GM13976 (cell line): ENCODE measurements around the gene PBX4.
A peak's percentile ranks its signal among the peaks of the same experiment; 100 is the strongest.

Source experiments
- DNase-seq: peaks from one replicate; pipeline ENCODE4 v3.0.0; 2012; ENCODE audit warnings: low spot score
- CTCF ChIP-seq: IDR thresholded peaks from 2 replicates; pipeline ENCODE4 v1.5.1; 2012; ENCODE audit warnings: borderline replicate concordance, mild to moderate bottlenecking; ENCODE audit not compliant: insufficient read depth; ENCODE audit errors: extremely low read depth, missing control alignments, control extremely low read depth
- in situ Hi-C: fragments of 300-500 bp; cut with MboI; formaldehyde crosslinking; loops from one replicate; pipeline ENCODE4 v1.12.0; 2022; ENCODE audit warnings: low sequenced_read_pairs, mixed read lengths, inconsistent platforms; ENCODE audit not compliant: unreplicated experiment

The PBX4 gene

GRCh38 chr19:19543101-19543500, 75.4 kb downstream of the PBX4 start:
- in situ Hi-C loops = loop anchor here (25.0 kb wide), 1 partner anchor 744 kb away; no protein-coding TSS in a partner anchor
- DNase-seq = no peak
- TF ChIP-seq CTCF = no peak

- TF ChIP-seq CTCF = no peak
- no peak for DNase-seq
- in situ Hi-C loops = loop anchor here (25.0 kb wide), 1 partner anchor 745 kb away; no protein-coding TSS in a partner anchor
Measured at GRCh38 chr19:19542507-19542906, 76.0 kb downstream of the PBX4 start.

- in situ Hi-C loops = loop anchor here (25.0 kb wide), 1 partner anchor 746 kb away; no protein-coding TSS in a partner anchor
- no peak for DNase-seq
- TF ChIP-seq CTCF = no peak
Measured at GRCh38 chr19:19541616-19542015, 76.9 kb downstream of the PBX4 start.

GRCh38 chr19:19540715-19541515, 77.6 kb downstream of the PBX4 start:
- no peak for TF ChIP-seq CTCF
- DNase-seq = peak; percentile 90
- in situ Hi-C loops = loop anchor here (25.0 kb wide), 1 partner anchor 746 kb away; no protein-coding TSS in a partner anchor

- in situ Hi-C loops = loop anchor here (25.0 kb wide), 1 partner anchor 747 kb away; no protein-coding TSS in a partner anchor
- peak; percentile 84 for DNase-seq
- TF ChIP-seq CTCF = no peak
Measured at GRCh38 chr19:19540064-19540714, 78.3 kb downstream of the PBX4 start.

GRCh38 chr19:19539698-19540063, 78.8 kb downstream of the PBX4 start:
- TF ChIP-seq CTCF = no peak
- in situ Hi-C loops = loop anchor here (5.0 to 25.0 kb wide), 3 partner anchors 103 to 748 kb away; partner anchors contain the start of gene GMIP

More at GRCh38 chr19:19539698-19540063, 78.8 kb downstream of the PBX4 start:
- DNase-seq = no peak
